ENCODE data around the gene ASTL. TPM values are rescaled to one million over a fixed set of nuclear protein-coding genes. Genes with fewer than 3 reads are reported as not detected.

Gene ASTL
- total RNA-seq, 4 donors from 2014 or later: not detected

DNA sequence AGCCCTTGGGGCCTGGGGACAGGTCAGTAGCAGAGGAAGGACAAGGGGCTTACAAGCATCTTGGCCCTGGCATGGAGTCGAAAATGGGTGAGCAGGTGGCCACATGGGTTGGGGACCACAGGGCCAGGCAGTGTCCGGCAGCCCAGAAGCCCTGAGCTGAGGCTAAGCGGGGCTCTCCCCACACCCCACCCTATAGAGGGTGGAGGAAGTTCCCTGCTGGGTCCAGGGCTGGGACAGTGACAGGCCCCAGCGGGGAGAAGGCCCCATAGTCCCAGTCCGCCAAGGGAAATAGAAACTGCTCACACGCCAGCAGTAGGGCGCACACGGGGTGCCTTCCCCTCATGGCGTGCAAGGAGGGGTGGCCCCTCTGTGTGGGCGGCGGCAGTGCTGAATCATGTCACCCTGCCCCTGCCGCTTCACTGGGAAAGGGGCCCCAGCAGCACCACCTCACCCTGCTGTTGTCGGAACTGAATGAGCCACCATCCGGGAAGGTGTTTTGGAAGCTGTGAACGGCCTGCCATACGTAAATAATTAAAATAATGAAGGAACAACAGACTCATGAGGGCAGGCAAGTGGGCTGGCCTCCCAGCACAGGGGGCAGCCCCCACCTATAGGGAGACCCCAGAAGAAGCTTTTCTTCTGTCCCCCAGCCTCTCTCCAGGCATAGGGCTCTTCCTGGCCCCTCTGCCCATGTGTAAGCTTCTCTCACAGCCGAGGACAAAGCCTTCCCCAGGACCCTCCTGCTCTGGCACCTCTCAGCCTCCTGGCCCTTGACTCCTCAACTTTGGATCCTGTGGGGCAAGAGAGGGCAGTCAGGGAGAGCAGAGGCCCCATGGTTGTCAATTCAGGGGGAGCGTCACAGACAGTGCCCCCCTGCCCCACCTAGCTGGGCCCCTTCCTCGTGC is 19.6 kb upstream of the ASTL start:
- in situ Hi-C loops (cut with MboI; ENCODE audit: low sequenced_read_pairs in 4 of 4): no loop called here
- no peaks in the 10 kb centered on the region for H3K4me1 ChIP-seq
- TF ChIP-seq, protein P1, sequence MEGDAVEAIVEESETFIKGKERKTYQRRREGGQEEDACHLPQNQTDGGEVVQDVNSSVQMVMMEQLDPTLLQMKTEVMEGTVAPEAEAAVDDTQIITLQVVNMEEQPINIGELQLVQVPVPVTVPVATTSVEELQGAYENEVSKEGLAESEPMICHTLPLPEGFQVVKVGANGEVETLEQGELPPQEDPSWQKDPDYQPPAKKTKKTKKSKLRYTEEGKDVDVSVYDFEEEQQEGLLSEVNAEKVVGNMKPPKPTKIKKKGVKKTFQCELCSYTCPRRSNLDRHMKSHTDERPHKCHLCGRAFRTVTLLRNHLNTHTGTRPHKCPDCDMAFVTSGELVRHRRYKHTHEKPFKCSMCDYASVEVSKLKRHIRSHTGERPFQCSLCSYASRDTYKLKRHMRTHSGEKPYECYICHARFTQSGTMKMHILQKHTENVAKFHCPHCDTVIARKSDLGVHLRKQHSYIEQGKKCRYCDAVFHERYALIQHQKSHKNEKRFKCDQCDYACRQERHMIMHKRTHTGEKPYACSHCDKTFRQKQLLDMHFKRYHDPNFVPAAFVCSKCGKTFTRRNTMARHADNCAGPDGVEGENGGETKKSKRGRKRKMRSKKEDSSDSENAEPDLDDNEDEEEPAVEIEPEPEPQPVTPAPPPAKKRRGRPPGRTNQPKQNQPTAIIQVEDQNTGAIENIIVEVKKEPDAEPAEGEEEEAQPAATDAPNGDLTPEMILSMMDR (IDR thresholded peaks at IDR 0.05 in 4 of 5, conservative IDR thresholded peaks at IDR 0.05 in 1 of 5): no peak
- no peak for TF ChIP-seq POLR2A (IDR thresholded peaks at IDR 0.05)
- H3K27ac ChIP-seq: no peak overlapping the region
- H3K9me3 ChIP-seq: no peaks in the 10 kb centered on the region
- peaks cover 0 to 4% (median 0%) of the 10 kb centered on the region in 3 donors for H3K27me3 ChIP-seq
- no peak overlapping the region for H3K4me3 ChIP-seq
- intact Hi-C loops (cut with DNase I; ENCODE audit: low total_unique reads): no loop called here
- no peak for DNase-seq
- ATAC-seq: no peak
- no peaks in the 10 kb centered on the region for H3K36me3 ChIP-seq

DNA sequence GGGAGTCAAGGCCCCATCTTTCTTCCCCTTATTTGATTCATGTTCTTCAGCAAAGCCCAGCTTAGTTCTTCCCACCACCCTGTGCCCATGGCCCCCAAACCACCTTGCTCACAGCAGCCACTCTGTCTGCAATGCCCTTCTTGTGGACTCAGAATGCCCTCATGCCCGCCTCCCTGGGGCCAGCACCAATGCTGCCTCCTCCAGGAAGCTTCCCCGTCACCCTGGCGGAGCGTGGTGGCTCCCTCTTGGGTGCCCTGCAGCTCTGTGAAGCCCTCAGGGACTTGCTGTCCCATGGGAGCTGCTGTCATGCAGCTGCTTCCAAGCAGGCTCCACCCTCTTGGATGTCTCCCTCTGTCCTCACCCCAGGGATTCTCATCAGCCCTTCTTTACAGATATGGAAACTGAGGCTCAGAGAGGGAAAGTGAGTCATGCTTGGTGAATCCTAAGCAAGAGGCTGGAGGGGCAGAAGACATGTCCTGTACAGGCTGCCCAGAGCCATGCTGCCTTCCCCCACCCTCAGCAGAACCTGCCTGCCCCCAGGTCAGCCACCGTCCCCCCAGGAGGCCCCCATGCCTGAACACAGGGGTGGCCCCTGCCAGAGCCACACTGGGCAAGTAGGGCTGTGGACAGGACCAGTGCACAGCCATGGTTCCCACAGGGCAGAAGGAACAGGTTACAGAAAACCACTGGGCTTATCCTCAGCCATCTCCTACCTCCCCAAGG is 18.8 kb upstream of the ASTL start:
- Histone ChIP-seq H3K4me3 (no peak overlapping the region), H3K9me3 (no peaks in the 10 kb centered on the region), H3K27me3 (peaks cover 0 to 4% (median 0%) of the 10 kb centered on the region in 3 donors), H3K4me1 (no peaks in the 10 kb centered on the region), H3K36me3 (no peaks in the 10 kb centered on the region), H3K27ac (no peak overlapping the region)
- no peak for DNase-seq
- no peak for TF ChIP-seq POLR2A (IDR thresholded peaks at IDR 0.05)
- TF ChIP-seq, protein P1 (IDR thresholded peaks at IDR 0.05 in 4 of 5, conservative IDR thresholded peaks at IDR 0.05 in 1 of 5): no peak
- in situ Hi-C loops (cut with MboI; ENCODE audit: low sequenced_read_pairs in 4 of 4) (no loop called here), intact Hi-C loops (cut with DNase I; ENCODE audit: low total_unique reads) (no loop called here)
- ATAC-seq: no peak

DNA sequence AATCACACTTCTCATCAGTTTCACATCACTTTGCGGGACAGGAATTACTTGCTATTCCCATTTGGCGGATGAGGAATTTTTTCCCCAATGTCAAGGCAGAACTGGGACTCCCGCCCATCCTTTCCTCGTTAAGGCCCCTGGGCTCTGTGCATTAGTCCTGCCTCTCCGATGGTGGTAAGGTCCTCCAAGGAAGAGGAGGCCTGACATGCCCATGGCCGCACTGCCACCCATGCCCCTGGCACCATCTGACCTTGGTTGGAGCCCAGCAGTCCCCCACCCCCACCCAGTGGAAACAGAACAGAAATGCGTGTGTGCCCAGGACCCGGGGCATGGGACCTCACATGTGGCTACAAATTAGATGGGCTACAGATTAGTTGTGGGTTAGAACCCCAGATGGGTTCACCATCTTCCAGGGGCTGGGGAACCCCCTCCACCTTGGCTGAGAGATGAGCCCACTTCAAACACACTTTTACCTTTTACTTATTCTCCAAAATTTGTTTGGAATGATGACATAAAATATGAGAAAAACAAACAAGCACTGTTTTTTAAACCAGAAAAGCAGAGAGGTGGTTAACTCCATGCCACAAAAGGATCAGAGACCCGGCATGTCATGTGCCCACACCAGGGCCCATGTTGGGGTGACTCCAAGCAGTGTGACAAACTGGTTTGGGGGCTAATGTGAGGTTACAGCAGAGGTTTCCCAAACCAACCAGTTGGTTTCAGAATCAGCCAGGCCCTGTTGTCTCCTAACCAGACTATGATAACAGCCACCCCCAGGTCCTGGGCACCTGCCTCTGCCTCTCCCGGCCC is 17.9 kb upstream of the ASTL start:
- DNase-seq (no peak), ATAC-seq (no peak)
- H3K36me3 ChIP-seq: no peaks in the 10 kb centered on the region
- no peaks in the 10 kb centered on the region for H3K4me1 ChIP-seq
- no peak for TF ChIP-seq POLR2A (IDR thresholded peaks at IDR 0.05)
- TF ChIP-seq, protein P1 (IDR thresholded peaks at IDR 0.05 in 4 of 5, conservative IDR thresholded peaks at IDR 0.05 in 1 of 5): no peak
- peaks cover 0 to 4% (median 0%) of the 10 kb centered on the region in 3 donors for H3K27me3 ChIP-seq
- H3K9me3 ChIP-seq: no peaks in the 10 kb centered on the region
- no peak overlapping the region for H3K4me3 ChIP-seq
- intact Hi-C loops (cut with DNase I; ENCODE audit: low total_unique reads): no loop called here
- H3K27ac ChIP-seq: no peak overlapping the region
- in situ Hi-C loops (cut with MboI; ENCODE audit: low sequenced_read_pairs in 4 of 4): no loop called here

DNA sequence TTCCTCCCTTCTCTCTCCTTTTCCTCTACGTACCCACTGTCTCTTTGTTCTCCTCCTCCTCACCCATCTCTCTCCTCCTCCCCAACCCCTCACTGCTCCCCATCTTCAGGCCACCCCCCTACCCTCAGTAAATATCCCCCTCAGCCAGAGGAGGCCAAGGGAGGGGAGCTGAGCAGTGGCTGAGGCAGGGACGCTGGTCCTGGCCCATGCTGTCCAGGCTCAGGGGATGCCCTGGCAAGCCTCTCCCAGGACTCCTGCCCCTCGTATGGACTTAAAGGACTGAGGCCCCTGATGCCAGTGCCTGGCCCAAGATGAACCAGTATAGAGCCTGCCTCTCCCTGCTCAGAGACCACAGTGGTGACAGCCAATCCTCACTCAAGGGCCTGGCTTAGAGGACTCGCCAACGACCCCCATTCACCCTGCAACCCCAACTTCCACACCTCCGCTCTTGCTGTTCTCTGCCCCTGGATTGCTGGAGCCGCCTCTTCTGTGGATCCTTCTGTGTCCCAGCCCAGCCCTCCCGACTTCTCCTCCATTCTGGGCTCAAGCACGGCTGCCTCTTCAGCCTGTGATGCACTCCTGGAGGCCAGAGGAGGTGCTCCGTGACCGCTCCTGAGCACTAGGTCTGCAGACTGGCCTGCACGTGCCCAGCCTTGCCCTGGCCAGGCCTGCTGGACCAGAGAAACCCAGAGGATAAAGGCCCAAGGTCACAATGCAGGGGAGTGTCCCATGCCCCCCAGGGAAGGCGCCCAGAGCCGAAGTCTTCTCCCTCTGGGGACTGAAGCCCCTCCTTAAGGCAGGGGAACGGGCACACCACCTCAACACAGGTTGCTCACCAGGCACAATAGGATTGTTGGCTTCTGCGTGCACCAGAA is 16.4 kb upstream of the ASTL start:
- ATAC-seq: no peak
- H3K4me3 ChIP-seq: no peak overlapping the region
- H3K4me1 ChIP-seq: no peaks in the 10 kb centered on the region
- H3K9me3 ChIP-seq: no peaks in the 10 kb centered on the region
- intact Hi-C loops (cut with DNase I; ENCODE audit: low total_unique reads): no loop called here
- H3K27ac ChIP-seq: no peak overlapping the region
- in situ Hi-C loops (cut with MboI; ENCODE audit: low sequenced_read_pairs in 4 of 4): no loop called here
- no peak for DNase-seq
- H3K27me3 ChIP-seq: peaks cover 0 to 4% (median 0%) of the 10 kb centered on the region in 3 donors
- H3K36me3 ChIP-seq: no peaks in the 10 kb centered on the region
- TF ChIP-seq, protein P1 (IDR thresholded peaks at IDR 0.05 in 4 of 5, conservative IDR thresholded peaks at IDR 0.05 in 1 of 5): no peak
- no peak for TF ChIP-seq POLR2A (IDR thresholded peaks at IDR 0.05)

Data from gastrocnemius medialis (tissue), 4 donors.